Measurements from ENCODE around the gene ZBTB37.

ZBTB37 gene

GRCh38 chr1:173946380-173946921 is 78.3 kb downstream of the ZBTB37 start:
- TF ChIP-seq ZFX (IDR thresholded peaks at IDR 0.05) (no peak), CTCF (conservative IDR thresholded peaks at IDR 0.05) (no peak)

GRCh38 chr1:173948594-173948993 is 80.4 kb downstream of the ZBTB37 start:
- H3K27ac ChIP-seq: no peak overlapping the region
- no peak for TF ChIP-seq CTCF (conservative IDR thresholded peaks at IDR 0.05)
- no peak for TF ChIP-seq ZFX (IDR thresholded peaks at IDR 0.05)

More at GRCh38 chr1:173946380-173946921, 78.3 kb downstream of the ZBTB37 start:
- H3K27ac ChIP-seq: no peak overlapping the region

All from C4-2B (cell line).